ENCODE data around the gene TANGO6.
A peak's percentile ranks its signal among the peaks of the same experiment; 100 is the strongest.
"Not testable (repeated sequence)": the region's sequence is repeated elsewhere in the genome, so short reads cannot be mapped to it uniquely, and the experiment has no call there.

The TANGO6 gene

DNA sequence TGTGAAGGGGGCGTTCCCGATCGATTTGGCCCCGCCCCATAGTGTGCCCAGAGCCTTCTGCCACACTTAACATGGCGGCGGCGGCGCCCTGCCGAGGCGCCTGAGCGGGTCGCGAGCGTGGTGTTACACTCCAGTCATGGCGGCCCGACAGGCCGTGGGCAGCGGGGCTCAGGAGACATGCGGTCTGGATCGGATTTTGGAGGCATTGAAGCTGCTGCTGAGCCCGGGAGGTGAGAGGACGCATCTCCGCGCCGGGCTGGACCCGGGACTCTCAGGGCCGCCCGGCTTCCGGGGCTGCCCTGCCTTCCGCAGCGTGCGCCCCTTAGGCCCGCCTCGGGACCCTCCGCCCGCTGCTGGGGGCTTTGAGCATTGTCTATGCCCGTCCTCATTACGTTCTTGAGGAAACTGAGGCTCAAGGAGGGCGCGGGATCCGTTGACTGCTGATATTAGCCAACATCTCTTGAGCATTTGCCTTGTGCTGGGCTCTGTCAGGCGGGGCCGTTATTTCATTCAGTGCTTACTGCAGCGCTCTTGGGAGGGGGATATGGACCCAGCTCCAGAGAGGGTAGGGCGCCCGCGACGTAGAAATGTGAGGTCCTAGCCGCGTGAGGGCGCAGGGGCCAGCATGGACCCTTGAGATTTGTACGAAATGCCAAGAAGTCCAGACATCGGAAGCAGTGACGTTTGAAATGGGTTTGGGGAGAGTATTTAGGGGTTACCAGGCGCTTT is at the start of gene TANGO6:
Gene TANGO6 (plus strand): TSS at position 50 of the 729 bp plus-strand sequence. CDS start 87 bp downstream, at position 137.
- DNase-seq (ENCODE audit: low spot score), result peak; percentile 90

DNA sequence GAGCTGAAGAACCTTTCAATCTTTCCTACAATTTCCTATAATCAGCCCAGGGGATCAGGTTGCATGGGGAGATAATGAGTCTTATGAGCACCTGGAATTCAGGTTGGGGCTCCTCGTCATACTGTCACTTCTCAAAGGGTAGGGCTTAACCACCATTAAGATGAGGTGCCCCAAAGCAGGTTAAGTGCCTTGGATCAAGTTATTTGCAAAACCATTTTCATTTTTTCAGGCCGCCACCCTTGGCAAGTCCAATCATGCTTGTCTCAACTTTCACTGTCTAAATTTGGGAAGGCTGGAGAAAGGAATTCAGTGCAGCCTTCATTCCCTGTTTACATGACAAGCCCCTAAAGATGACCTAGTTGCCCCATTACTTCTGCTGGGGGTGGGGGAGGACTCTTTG is 44.9 kb upstream of the TANGO6 start:
- no peak for DNase-seq (ENCODE audit: low spot score)

DNA sequence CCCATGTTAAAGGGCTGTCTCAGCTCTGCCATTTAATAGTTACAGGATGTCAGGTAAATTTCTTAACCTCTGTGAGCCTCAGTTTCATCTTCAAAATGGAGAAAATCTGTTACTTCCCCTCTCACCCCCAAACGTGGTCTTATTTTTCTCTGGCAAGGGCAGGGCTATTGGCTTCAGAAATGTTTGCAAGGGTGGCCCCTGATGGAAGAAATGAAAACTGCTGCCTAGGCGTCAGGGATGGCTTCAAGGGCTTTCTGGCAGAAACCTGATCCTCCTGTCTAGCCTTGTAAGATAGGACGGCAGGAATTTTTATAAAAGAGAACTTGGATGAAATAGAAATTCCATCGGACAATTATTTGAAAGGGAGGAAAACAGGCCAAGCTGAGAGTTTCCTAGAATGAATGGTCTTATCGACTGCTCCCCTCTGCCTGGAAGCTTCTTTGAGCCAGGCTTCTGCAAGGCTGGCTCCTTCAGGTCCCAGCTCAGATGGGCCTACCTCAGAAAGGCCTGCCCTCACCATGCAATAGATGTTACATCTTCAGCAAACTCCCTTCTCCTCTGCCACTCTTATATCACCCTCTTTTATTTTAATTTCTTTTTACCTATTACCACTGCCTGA is 43.0 kb upstream of the TANGO6 start:
- DNase-seq (ENCODE audit: low spot score), result peak; percentile 41

DNA sequence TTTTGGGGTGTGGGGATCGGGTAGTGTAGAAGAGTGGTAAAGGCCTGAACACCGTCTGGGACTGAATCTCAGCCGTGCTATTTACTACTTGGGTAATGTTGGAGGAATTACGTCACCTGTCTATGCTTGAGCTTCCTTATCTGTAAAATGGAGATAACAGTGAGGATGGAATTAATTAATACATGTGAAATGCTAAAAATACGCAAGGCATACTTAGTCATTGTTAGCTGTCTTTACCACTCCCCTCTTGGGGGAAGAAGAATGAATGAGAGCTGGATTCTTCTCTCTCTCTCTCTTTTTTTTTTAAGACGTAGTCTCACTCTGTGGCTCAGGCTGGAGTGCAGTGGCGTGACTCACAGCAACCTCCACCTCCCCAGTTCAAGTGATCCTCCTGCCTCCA is 41.1 kb upstream of the TANGO6 start:
- DNase-seq (ENCODE audit: low spot score), result no peak

DNA sequence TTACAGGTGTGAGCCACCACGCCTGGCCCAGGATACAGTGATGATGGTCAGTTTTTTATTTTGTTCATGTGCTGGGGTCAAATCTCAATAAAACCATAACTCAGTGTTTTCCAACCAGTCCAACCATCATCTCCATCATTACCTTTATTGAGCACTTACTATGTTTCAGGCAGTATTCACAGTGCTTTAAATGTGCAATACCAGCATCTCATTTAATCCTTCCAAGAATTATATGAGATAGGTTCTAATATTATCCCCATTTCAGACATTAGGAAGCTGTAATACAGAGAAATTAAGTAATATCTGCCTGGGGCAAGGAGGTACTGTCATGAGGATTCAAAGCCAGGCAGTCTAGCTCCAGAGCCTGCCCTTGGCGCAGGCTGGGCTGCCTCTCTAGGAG is 36.9 kb upstream of the TANGO6 start:
- DNase-seq (ENCODE audit: low spot score), result no peak

DNA sequence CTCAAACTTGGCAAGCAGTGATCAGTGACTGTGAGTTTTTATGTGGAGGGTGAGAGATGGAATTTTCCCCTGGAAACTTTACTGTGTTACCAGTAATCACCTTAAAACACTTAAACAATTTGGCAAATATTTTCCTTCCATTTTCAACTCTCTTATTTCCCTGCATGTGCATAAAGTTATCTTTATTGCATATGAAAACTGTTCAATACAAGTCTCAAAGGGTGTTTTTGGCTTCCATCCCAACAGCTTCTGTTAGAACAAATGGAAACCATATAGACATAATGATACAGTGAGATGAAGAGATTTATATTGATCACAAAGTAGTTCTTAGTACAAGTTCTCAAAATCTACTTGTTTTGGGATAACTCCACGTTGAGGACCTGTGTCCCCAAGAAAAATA is 36.4 kb upstream of the TANGO6 start:
- no peak for DNase-seq (ENCODE audit: low spot score)

DNA sequence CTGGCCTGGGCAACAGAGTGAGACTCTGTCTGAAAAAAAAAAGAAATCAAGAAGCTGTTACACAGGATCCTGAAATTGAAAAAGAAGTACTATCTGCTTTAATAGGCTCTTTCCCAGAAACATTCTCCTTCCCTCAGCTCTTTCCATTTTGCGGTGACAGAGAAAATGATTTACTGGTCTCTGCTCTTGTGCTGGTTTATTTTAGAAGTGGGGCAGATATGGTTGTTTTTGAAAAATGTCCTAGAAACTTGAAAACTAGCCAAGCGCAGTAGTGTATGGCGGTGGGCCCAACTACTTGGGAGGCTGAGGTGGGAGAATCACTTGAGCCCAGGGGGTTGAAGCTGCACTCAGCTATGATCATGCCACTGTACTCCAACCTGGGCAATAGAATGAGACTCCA is 28.8 kb upstream of the TANGO6 start:
- no peak for DNase-seq (ENCODE audit: low spot score)

DNA sequence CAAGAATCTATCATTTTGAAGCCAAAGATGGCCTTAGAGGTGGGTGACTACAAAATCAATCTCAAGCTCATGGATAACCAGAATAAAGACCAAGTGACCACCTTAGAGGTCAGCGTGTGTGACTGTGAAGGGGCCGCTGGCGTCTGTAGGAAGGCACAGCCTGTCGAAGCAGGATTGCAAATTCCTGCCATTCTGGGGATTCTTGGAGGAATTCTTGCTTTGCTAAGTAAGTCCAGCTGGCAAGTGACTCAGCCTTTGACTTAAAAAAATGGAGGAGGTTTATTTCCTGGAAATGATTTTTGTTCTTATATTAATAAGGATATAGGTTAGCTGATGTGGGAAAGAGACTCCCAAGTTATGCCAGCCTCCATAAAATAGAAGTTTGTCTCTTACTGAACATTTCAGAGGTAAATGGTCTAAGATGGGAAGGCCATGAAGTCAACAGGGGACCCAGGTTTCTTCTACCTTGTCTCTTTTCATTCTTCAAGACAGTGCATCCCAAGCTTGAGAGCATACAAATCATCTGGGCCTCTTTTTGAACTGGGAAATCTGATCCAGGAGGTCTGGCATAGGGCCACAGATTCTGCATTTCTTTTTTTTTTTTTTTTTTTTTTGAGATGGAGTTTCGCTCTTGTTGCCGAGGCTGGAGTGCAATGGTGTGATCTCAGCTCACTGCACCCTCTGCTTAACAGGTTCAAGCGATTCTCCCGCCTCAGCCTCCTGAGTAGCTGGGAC is 19.8 kb upstream of the TANGO6 start:
- DNase-seq (ENCODE audit: low spot score), result no peak

DNA sequence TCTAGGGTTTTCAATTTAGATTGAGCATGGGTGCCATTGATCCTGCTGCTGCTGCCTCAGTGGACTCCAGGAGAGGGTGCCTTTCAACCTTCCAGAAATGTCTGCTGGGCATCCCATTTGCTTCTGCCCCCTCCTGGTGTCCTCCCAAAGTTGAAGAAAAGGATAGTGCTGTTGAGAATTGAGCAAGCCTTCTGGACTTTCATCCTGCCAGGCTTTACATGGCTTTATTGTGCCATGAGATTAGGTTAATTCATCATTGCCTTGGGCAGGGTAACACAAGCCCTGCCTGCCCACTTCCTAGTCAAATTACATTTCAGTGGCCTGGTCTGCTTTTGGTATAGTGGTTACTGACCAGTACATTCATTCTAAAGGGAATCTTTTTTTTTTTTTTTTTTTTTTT is 17.9 kb upstream of the TANGO6 start:
- DNase-seq (ENCODE audit: low spot score), result no peak

DNA sequence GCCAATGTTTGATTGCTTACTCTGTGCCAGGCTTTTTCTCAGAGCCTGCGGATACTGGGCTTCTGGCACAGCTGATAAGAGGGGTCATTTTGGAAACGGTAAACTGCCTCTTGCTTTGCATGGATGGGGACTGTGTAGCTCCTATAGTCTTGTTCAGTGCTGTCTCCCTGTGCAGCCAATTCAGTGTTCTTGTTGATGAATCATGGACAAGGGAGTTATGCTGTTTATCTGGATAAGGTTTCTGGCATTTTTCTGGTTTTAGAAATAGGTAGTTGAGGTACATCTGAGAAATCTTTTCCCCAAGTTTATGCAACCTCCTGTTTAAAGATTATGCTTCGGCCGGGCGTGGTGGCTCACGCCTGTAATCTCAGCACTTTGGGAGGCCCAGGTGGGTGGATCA is 16.7 kb upstream of the TANGO6 start:
- DNase-seq (ENCODE audit: low spot score), result no peak

DNA sequence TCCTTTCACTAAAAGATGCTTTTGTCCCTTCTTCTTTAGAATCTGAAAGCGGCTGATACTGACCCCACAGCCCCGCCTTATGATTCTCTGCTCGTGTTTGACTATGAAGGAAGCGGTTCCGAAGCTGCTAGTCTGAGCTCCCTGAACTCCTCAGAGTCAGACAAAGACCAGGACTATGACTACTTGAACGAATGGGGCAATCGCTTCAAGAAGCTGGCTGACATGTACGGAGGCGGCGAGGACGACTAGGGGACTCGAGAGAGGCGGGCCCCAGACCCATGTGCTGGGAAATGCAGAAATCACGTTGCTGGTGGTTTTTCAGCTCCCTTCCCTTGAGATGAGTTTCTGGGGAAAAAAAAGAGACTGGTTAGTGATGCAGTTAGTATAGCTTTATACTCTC is 10.1 kb upstream of the TANGO6 start:
- DNase-seq (ENCODE audit: low spot score), result no peak

DNA sequence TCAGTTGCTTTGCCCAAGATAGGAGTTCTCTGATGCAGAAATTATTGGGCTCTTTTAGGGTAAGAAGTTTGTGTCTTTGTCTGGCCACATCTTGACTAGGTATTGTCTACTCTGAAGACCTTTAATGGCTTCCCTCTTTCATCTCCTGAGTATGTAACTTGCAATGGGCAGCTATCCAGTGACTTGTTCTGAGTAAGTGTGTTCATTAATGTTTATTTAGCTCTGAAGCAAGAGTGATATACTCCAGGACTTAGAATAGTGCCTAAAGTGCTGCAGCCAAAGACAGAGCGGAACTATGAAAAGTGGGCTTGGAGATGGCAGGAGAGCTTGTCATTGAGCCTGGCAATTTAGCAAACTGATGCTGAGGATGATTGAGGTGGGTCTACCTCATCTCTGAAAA is 8.8 kb upstream of the TANGO6 start:
- DNase-seq (ENCODE audit: low spot score), result no peak

DNA sequence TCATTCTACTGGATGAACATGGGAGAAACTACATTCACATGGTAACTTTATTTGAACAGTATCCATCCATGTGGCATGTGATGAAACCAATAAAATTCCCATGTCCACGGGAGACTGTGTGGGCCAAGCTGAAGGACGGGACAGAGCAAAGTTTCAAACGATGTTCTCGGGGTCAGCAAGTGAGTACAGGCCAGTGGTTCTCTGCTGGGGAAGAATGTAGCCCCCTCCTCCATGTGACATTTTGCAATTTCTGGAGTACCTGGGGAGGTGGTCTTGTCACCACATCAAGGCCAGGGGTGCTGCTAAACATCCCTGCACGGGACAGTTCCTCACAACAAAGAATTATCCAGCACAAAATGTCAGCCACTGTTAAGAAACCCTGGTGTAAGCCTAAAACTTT is 7.4 kb upstream of the TANGO6 start:
- DNase-seq (ENCODE audit: low spot score), result no peak

DNA sequence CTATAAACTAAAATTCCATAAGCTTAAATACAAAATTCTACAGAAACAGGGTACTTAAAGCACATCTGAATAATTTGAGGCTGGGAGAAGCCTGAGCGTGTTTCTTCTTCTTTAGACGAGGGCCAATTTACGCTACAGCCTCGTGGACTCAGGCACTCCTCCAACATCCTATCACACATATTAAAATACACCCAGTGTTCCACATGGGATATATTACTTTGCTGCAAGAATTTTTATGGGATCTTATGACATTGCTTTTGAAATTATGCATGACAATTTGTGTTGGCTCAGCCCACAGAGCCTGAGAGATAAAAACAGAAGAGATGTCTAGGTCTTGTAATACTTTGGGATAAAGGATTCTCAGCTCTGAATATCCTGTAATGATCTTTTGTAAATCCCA is 3.5 kb upstream of the TANGO6 start:
- DNase-seq (ENCODE audit: low spot score), result no peak

DNA sequence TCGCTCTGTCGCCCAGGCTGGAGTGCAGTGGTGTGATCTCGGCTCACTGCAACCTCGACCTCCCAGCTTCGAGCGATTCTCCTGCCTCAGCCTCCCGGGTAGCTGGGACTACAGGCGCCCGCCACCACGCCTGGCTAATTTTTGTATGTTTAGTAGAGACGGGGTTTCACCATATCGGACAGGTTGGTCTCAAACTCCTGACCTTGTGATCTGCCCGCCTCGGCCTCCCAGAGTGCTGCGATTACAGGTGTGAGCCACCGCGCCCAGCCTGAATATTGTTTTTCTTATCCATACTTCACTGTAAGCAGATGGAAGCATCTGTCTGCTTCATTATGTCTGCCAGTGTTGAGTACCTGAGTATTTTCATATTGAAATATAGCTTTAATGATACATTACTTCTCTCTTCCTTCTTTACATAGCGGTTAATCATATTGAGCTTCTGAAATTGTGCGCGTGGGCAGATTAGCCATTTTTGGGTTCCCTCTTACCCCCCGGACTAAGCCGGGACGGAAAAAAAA is 308 bp upstream of the TANGO6 start:
- not testable (repeated sequence) for DNase-seq (ENCODE audit: low spot score)

DNA sequence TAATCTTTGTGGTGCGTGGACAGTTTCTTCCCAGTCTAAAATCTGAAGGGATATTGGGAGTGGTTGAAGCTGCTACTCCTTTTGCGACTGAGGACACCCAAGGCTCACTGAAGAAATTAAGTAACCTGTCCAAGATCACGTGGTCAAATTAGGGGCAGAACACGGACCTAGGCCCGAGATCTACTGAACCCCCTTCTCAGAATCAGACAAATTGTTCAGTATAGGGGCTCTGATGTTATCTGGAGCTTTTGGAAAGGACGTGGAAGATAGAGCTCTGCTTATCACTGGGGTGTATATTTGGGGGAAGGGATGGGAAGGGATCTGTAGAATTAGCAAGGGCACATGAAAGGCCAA is 857 bp downstream of the TANGO6 start:
- no peak for DNase-seq (ENCODE audit: low spot score)

DNA sequence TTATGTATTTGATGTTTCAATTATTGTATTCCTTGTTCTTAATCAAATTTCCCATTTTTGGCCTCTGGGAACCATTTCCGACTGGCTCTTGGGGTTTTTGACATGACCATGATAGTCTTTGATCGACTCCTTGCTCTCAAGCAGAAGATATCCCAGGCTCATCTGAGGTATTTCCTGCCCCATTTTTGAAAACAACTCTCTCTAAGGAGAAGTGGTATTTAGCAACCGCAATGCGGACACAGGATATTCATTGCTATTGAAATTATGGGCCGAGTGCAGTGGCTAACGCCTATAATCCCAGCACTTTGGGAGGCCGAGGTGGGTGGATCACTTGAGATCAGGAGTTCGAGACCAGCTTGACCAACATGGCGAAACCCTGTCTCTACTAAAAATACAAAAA is 5.5 kb downstream of the TANGO6 start:
- DNase-seq (ENCODE audit: low spot score), result no peak

DNA sequence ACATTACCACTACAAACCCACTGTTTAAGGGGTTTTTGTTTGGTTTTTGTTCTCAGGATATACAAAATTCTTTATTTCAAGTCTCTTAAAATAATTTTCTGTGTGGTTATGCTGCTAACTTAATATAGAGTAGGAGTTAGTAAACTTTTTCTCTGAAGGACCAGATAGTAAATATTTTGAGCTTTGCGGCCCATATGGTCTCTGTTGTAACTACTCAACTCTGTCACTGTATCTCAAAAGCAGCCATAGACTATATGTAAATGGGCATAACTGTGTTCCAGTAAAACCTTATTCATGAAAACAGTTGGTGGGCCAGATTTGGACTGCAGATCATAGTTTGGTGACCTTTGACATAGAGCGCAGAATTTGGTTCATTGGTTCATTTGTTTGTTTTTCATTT is 7.2 kb downstream of the TANGO6 start:
- no peak for DNase-seq (ENCODE audit: low spot score)

DNA sequence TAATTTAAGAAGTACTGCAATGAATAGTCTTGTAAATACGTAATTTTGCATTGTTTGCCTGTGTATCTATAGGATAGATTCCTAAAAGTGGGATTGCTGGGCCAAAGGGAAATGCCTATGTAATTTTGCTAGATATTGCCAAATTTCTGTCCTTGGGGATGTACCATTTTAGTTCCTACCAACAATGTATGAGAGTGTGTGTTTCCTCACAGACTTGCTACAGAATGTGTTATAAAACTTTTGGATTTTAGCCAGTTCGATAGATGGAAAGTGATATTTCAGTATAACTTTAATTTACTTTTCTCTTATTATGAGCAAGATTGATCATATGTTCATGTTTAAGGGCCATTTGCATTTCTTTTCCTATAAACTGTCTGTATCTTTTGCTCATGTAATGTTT is 8.3 kb downstream of the TANGO6 start:
- no peak for DNase-seq (ENCODE audit: low spot score)

DNA sequence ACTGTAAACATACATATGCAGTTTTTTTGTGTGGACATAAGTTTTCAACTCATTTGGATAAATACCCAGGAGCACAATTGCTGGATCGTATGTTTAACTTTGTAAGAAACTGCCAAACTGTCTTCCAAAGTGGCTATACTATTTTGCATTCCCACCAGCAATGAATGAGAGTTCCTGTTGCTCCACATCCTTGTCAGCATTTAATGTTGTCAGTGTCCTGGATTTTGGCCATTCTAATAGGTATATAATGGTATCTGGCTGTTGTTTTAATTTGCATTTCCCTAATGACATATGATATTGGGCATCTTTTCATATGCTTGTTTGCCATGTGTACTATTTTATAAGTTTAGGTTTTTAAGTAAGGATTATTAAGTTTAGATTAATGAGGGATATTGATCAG is 14.1 kb downstream of the TANGO6 start:
- no peak for DNase-seq (ENCODE audit: low spot score)

DNA sequence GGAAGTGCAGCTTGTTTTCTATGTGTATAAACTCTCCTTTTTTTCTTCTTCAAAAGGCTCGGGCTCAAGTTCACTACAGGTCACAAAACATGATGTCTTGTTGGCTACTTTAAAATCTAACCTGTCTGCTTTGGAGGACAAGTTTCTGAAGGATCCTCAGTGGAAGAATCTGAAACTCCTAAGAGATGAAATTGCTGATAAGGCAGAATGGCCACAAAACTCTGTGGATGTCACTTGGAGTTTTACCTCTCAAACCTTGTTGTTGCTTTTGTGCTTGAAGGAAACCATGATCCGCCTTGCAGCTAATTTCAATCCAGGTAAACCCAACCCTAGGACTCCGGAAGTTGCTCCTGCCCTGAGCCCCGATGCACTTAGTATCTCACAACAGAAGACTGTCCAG is 16.5 kb downstream of the TANGO6 start:
- no peak for DNase-seq (ENCODE audit: low spot score)

DNA sequence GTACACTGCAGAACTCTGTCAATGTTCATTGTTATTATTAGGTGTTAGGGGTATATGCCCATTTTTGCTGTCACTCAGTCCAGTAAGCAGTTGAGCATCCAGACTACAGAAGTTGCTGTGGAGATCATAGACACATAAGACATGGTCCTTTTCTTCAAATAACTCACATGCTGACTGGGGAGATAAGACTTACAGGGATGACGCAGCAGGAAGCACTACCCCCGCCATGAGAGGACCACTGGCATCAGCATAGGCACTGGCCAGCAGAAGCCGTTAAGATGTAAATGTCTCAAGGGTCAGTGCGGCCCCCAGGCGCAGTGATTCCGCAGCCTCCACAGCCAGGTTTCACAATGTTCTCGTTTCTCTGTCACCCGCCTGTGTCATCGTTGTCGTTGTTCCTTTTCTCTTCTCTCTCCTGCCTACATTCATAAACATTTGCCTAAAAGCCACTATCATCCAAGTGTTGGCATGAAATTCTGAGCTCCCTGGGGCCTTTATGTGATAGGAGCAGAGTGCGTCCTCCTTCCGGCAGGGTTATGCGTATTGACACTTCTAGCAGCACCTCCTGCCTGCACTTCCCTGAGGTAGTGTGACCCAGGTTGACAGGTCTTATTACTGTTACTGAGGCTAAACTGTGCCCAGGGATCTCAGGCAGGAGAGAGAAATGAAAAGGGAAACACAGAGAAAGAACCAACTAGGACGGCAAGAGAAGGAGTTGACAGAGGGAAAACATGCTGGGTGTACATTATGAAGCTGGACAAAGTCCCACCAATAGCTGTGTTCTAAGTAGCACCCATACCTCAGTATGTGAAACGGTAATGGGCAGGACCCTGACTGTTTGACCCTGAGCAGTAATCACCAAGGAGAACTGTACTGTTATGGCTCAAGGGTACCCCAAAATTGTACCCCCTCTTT is 17.9 kb downstream of the TANGO6 start:
- DNase-seq (ENCODE audit: low spot score), result no peak
